OCI-LY1 (cell line): ENCODE results near the gene CFAP97D1.

ENCODE experiments used
- CTCF ChIP-seq: fragments of 200-600 bp; sonication (generic), shearing (Covaris generic); IDR thresholded peaks from 2 replicates; pipeline ENCODE4 v1.5.1; 2017; ENCODE audit warnings: mild to moderate bottlenecking, antibody characterized with exemption, low read length, moderate library complexity, mixed read lengths
- EZH2 ChIP-seq: fragments of 200-600 bp; sonication (generic), shearing (Covaris generic); IDR thresholded peaks from 2 replicates; pipeline ENCODE4 v1.8.0; 2017; ENCODE audit warnings: borderline replicate concordance, mixed run types, mild to moderate bottlenecking, antibody characterized with exemption, low read length, moderate library complexity, mixed read lengths

GRCh38 chr17:43791589-43791988, 11.4 kb downstream of the CFAP97D1 start:
- TF ChIP-seq CTCF (no peak), EZH2 (no peak)
